NCI-H1092 treated with DMSO at 0.1 percent for 48 hours (cell line): ENCODE results near the gene IGF2BP2.
"Not testable (repeated sequence)": the region's sequence is repeated elsewhere in the genome, so short reads cannot be mapped to it uniquely, and the experiment has no call there.

Experiments
- DNase-seq: peaks from one replicate; lab custom pipeline; 2025; lab: John Stamatoyannopoulos, UW

Gene IGF2BP2

DNA sequence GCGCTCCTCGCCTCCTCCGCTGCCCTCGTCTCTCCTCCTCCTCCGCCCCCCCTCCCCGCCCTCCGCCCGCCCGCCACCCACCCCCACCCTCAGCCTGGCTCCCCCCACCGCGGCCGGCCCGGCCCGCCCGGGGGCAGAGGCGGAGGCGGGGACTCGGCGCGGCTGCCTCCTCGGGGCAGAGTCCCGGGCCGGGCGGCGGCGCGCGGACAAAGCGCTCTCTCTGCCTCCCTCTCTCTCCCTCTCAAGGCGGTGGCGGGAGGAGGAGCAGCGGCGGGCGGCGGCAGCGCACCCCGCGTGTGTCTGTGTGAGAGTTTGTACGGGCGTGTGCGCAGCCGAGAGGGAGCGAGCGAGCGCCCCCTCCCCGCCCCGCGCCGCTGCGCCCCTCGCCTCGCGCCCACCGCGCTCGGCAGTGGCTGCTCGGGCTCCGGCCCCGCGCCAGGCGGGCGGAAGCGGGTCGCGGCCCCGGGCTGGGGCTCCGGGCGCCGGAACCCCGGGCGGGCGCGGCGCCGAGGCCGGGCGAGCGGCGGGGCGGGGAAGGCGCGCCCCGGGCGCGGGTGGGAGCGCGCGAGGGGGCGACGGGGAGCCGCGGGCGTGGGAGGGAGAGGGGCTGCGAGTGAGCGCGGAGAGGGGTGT, at the start of gene IGF2BP2:
IGF2BP2 (minus strand) TSS at position 37 of the 633 bp plus-strand sequence. CDS start 82 bp downstream, outside the sequence.
- DNase-seq = peak; percentile 4

DNA sequence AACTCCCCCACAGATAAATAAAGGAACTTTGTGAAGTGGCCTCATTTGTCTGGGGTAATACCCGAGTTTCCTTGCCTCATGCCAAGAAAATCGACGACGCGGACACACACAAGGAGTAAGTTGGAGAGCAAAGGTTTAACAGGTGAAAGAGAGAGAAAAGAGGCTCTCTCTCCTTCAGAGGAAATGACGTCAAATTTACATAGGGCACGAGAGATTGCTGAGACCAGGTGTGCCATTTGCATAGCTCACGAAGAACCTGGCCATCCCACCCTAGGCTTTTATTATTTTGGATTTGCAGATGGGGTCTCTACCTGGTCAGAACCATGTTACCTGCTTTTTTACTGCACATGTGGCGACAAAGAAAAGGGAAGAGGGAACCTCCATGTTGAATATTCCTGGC, 49.3 kb upstream of the IGF2BP2 start:
- DNase-seq = no peak

- no peak for DNase-seq
Measured at GRCh38 chr3:185867650-185868049, 42.8 kb upstream of the IGF2BP2 start.

- DNase-seq = no peak
Measured at GRCh38 chr3:185866995-185867394, 42.2 kb upstream of the IGF2BP2 start.

- DNase-seq = no peak
Measured at GRCh38 chr3:185866555-185866954, 41.7 kb upstream of the IGF2BP2 start.

DNA sequence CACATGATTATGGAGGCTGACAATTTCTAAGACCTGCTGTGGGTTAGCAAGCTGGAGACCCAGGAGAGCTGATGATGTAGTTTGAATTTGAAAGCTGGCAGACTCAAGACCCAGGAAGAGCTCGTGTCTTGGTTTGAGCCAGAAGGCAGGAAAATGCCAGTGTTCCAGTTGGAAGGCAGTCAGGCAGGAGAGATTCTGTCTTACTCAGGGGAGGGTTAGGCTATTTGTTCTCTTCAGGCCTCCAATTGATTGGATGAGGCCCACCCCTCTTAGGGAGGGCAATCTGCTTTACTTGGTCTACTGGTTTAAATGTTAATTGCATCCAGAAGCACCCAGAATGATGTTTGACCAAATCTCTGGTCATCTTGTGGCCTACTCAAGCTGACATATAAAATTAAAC, 40.4 kb upstream of the IGF2BP2 start:
- no peak for DNase-seq

GRCh38 chr3:185864767-185865166, 39.9 kb upstream of the IGF2BP2 start:
- DNase-seq = no peak

GRCh38 chr3:185862920-185863319, 38.1 kb upstream of the IGF2BP2 start:
- DNase-seq = no peak

DNA sequence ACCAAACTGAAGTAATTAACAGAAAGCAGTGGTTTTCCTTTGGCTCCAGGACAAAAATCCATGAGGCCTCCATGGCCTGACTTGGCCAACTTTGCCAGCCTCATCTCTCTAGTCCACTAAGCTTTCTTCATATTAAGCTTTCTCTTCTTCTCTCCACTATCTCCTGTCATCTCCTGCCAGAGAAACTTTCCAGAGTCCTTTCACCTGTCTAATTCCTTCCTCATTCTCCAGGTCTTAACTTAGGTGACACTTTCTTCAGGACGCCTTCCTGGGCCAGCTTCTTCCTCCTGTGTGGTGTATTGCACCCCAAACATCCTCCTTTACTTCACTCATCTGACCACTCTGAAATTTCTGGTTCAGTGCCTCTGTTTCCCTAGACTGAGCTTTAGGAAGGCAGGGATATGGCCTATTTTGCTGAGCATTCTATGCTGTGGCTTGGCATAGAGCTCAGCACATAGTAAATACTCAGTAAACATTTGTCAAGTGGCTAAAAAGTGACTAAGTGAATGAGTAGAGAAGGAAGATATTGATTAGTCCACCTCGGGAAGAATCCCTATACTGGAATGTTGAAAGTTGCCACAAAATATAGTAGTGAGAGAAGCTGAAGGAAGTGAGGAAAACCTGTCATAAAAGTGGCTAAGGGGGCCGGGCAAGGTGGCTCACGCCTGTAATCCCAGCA, 34.6 kb upstream of the IGF2BP2 start:
- no peak for DNase-seq

GRCh38 chr3:185858502-185859225, 33.8 kb upstream of the IGF2BP2 start:
- no peak for DNase-seq

DNA sequence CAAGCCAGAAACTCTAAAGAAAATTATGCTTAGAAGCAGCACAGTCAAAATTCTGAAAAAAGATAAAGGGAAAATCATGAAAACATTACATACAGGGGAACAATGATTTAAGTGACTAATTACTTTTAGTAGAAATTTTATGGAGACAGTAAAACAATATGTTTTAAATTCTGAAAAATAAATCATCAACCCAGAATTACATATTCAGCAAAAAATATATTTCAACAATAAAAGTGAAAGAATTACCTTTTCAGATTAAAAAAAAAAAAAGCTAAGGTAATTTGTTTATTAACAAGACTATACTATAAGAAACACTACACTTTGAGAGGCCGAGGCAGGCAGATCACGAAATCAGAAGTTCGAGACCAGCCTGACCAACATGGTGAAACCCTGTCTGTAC, 32.4 kb upstream of the IGF2BP2 start:
- no peak for DNase-seq

DNA sequence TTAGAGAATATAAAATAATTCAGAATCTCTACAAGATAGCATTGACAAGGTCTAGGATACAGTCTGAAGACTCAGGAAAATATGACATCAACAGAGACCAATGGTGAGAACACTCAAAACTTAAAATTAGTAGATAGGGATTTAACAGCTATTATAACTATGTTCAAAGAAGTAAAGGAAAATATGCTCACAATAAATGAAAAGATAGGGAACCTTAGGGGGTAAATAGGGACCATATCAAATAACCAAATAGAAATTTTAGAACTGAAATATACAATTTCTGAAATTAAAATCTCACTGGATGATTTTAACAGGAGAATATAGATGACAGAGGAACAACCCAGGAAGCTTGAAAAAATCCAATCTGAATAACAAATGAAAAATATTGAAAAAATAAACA, 31.8 kb upstream of the IGF2BP2 start:
- DNase-seq = no peak

- DNase-seq = not testable (repeated sequence)
Measured at GRCh38 chr3:185853771-185854170, 28.9 kb upstream of the IGF2BP2 start.

DNA sequence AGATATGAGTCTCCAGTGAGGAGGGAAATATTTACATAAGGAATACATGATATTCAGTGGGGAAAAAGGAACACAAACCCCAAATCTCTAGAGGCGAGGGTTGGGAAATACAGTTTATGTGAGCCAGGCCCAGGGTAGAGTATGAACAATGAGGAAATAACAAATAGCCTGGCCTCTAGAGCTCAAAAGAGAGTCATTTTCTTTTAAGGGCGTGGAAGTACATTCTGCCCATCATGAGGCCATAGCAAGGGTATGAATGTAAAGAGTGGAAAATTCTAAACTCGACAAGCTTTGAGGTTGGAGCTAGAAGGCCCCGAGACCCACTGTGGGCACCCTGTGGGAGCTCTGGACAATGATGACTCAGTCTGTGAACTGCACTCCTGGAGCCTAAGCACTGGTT, 27.8 kb upstream of the IGF2BP2 start:
- no peak for DNase-seq

DNA sequence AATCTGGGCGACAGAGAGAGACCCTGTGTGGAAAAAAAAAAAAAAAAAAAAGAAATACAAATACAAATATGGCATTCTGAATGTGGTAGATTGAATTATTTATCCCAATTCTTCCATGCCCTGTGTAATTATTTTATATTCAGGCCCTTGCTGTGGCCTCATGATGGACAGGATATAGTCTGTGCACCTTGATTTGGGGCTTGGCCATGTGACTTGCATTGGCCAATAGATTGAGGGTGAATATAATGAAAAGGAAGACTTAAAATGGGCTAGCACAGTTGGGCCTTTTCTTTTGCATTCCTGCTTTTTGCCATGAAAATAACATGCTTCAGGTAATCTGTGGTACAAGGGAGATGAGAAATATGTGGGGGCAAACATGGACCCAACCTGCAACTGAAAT, 27.1 kb upstream of the IGF2BP2 start:
- DNase-seq = no peak

GRCh38 chr3:185851046-185851445, 26.2 kb upstream of the IGF2BP2 start:
- DNase-seq = no peak

- no peak for DNase-seq
Measured at GRCh38 chr3:185847506-185847905, 22.7 kb upstream of the IGF2BP2 start.

DNA sequence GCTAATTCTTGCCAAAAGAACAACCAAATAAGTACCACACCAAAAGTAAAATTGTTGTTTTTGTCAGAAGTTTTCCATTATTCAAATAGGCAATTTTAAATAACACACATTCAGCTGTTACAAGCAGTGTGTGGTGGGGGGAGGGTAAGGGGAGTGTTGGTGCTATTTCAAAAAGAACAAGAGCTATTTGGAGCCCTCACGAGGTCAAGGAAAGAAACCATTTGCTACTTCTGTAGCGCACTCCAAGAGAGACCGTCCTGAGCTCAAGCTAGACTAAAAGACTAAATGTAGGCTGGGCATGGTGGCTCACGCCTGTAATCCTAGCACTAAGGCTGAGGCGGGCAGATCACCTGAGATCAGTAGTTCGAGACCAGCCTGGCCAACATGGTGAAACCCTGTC, 21.2 kb upstream of the IGF2BP2 start:
- DNase-seq = no peak

DNA sequence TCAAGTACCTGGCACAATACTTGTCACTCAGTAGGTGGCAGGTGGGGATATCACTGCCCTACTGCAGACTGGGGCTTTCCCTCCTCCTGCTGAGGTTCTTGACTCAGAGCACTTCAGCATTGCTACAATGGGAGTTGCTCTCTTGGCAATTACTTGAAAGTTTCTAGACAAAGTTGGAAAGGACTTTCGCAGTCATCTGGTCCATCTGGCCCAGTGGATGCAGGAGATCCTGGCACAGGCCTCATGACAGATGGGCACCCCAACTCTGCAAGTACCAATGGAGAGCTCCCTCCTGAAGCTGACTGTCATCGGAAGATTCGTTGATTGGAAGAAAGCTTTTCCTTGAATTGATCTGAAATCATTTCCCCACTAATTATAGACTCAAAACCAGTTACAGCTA, 19.2 kb upstream of the IGF2BP2 start:
- DNase-seq = no peak

DNA sequence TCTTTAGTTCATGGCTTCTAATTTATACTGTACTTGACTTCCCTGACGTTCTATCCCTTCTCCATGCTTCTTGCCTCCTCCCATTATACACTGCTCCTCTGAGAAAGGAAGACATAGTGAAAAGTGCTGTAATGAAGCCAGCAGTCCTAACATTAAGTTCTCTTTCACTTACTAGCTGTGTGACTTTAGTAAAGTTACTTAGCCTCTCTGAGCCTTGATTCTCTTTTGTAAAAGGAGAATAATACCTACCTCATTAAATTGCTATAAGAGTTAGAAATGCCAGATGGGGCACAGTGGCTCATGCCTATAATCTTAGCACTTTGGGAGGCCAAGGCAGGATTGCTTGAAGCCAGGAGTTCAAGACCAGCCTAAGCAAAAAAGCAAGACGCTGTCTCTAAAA, 18.8 kb upstream of the IGF2BP2 start:
- no peak for DNase-seq

DNA sequence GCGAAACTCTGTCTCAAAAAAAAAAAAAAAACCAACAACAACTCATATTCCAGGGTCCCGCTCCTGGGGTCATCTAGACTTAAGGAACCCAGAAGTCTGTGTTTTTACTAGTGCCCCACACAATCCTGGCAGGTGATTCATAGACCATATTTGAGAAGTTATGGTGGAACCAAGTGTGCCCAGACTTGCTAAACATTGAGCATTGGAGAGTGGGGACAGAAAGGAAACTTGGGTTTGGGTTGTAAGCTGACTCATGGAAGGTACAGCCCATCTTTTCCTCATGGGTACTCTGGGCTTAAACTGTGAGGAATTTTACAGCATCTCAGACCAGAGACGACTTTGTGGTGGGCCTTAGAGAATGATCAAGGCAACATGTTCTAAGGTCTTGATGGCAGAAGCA, 18.3 kb upstream of the IGF2BP2 start:
- DNase-seq = no peak

DNA sequence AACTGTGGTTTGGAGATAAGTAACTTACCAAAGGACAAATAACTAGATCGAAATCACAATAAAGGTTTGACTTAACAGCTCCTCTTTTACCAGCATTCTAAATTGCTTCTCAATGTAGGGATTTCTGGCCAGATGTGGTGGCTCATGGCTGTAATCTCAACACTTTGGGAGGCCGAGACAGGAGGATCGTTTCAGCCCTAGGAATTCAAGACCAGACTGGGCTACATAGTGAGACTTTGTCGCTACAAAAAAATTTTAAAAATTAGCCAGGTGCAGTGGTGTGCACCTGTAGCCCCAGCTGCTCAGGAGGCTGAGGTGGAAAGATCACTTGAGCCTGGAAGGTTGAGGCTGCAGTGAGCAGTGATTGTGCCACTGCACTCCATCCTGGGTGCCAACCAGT, 17.4 kb upstream of the IGF2BP2 start:
- no peak for DNase-seq

GRCh38 chr3:185838417-185838989, 13.7 kb upstream of the IGF2BP2 start:
- DNase-seq = not testable (repeated sequence)
